HFFc6 (cell line): Measurements from ENCODE around the gene MFSD2B. TPM values are rescaled to one million over a fixed set of nuclear protein-coding genes. Genes with fewer than 3 reads are reported as not detected.

Experiments used
- DNase-seq: peaks from one replicate; pipeline ENCODE4 v3.0.0-alpha.2; 2018
- H3K27ac Mint-ChIP-seq: 2 replicates; pipeline ENCODE4 v1.8.0; 2020; ENCODE audit warnings: mild to moderate bottlenecking, mixed read lengths
- H3K27me3 Mint-ChIP-seq: 2 replicates; pipeline ENCODE4 v1.8.0; 2021; ENCODE audit warnings: mild to moderate bottlenecking, moderate library complexity, mixed read lengths; ENCODE audit not compliant: insufficient read depth
- H3K36me3 Mint-ChIP-seq: 2 replicates; pipeline ENCODE4 v1.8.0; 2021; ENCODE audit warnings: low read depth, mixed read lengths
- H3K4me1 Mint-ChIP-seq: 2 replicates; pipeline ENCODE4 v1.8.0; 2020; ENCODE audit warnings: low read depth, mixed read lengths
- H3K4me3 Mint-ChIP-seq: 2 replicates; pipeline ENCODE4 v1.8.0; 2020; ENCODE audit warnings: mild to moderate bottlenecking, moderate library complexity, mixed read lengths
- H3K9me3 Mint-ChIP-seq: 2 replicates; pipeline ENCODE4 v1.8.0; 2020; ENCODE audit warnings: mild to moderate bottlenecking, mixed read lengths
- CTCF ChIP-seq: fragments of 200-600 bp; sonication (generic); IDR thresholded peaks from 2 replicates; pipeline ENCODE4 v1.5.0; 2021; ENCODE audit warnings: antibody characterized with exemption, mild to moderate bottlenecking
- long read RNA-seq: library from polyadenylated mRNA; unstranded; transcript quantifications from one replicate; pipeline ENCODE4 v2.0.0, GENCODE V29; 2019
- total RNA-seq, 6 experiments: library from RNA; stranded (reverse); fragmentation: NEBNext Ultra II Directional; extraction: Animal tissue kit (Norgen Biotek cat#: 25700); gene quantifications; 2 replicates in 1 of 6; 3 replicates in 5 of 6; pipeline ENCODE4 v1.2.3, GENCODE V29; 2021

MFSD2B gene, protein sequence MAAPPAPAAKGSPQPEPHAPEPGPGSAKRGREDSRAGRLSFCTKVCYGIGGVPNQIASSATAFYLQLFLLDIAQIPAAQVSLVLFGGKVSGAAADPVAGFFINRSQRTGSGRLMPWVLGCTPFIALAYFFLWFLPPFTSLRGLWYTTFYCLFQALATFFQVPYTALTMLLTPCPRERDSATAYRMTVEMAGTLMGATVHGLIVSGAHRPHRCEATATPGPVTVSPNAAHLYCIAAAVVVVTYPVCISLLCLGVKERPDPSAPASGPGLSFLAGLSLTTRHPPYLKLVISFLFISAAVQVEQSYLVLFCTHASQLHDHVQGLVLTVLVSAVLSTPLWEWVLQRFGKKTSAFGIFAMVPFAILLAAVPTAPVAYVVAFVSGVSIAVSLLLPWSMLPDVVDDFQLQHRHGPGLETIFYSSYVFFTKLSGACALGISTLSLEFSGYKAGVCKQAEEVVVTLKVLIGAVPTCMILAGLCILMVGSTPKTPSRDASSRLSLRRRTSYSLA
- total RNA-seq: under 1 TPM; 0.18 to 0.35 (median 0.24) TPM
- long read RNA-seq, partial matches to known transcripts: 0 of 1 reads
- long read RNA-seq, other reads (novel, unspliced or antisense): 1 of 1 reads

DNA sequence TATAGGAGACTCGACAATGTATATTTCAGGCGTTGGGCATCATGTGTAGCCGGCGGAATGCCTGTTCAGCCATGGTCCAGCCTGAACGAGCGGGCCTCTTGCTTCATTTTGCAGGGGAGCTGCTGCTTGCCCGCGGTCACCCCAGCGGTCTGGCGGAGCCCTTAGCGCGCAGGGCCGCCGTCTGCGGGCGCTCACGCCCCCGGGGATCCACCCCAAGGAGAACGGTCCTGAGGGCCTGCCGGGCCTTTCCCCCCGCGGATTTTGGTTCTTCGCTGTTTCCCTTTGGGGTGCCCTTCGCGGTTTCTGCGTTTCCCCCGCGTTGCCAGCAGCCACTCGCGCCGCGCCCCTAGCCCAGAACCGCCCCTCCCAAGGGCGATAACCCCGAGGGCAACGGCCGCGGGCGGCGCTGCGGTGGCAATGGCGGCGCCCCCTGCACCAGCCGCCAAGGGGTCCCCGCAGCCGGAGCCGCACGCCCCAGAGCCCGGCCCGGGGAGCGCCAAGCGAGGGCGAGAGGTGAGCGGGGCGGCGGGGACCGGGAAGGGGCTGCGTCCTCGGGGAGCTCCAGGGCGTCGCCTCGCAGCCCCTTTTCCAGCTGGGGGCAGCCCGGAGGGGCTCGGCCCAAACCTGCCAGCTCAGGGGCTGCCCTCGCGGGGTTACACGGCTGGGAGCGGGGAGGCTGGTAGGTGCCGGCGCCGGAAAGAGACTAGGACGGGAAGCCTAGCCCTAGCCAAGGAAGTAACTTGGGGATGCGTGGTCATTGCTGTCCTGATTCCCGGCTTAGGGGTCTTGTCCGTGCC is at the start of gene MFSD2B:
MFSD2B (plus strand) TSS at position 406 of the 797 bp plus-strand sequence; CDS start at position 418, 12 bp downstream.
- TF ChIP-seq CTCF: no peak
- DNase-seq: no peak
- H3K4me3 Mint-ChIP-seq: peak within 1 kb of the TSS; percentile 34
- H3K27ac Mint-ChIP-seq: no peak within 1 kb of the TSS
- H3K4me1 Mint-ChIP-seq: peaks cover 12% of the 10 kb centered on the region
- H3K36me3 Mint-ChIP-seq: no peaks in the 10 kb centered on the region; the same call in 1 of the 2 replicates
- H3K27me3 Mint-ChIP-seq: peaks cover 4% of the 10 kb centered on the region; the same call in 1 of the 2 replicates
- no peaks in the 10 kb centered on the region for H3K9me3 Mint-ChIP-seq

DNA sequence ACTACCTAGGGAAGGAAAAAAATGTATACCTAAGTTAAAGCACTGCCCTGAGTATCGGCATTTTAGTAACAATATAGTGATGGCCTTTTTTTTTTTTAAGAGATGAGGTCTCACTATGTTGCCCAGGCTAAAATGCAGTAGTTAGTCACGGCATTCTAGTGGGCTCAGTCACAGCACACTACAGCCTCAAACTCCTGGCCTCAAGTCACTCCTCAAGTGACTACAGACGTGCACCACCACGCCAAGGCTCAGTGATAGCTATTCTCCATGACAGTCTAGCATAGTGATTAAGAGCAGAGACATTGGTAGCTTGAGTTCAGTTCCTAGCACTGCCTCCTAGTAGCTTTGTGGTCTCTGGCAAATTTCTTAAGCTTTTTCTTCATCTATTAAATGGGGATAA is 42.0 kb upstream of the MFSD2B start:
- H3K27ac Mint-ChIP-seq: no peak overlapping the region
- no peak overlapping the region for H3K4me3 Mint-ChIP-seq

DNA sequence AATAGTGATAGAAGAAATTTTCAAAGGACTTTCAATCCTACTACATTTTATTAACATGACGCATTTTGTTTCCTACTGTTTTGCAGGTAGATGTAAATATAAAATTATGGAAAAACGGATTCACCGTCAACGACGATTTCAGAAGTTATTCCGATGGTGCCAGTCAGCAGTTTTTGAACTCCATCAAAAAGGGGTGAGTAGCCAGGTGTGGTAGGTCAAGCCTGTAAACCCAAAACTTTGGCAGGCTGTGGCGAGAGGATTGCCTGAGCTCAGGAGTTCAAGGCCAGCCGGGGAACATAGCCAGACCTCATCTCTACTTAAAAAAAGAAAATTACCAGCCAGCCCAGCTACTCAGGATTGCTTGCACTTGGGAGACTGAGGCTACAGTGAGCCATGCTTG is 33.0 kb upstream of the MFSD2B start:
- H3K4me3 Mint-ChIP-seq: no peak overlapping the region
- no peaks in the 10 kb centered on the region for H3K27me3 Mint-ChIP-seq
- TF ChIP-seq CTCF: no peak
- no peak overlapping the region for H3K27ac Mint-ChIP-seq
- H3K9me3 Mint-ChIP-seq: no peaks in the 10 kb centered on the region
- DNase-seq: no peak
- H3K4me1 Mint-ChIP-seq: no peaks in the 10 kb centered on the region
- peaks cover 14% of the 10 kb centered on the region for H3K36me3 Mint-ChIP-seq

More for the DNA sequence above, 42.0 kb upstream of the MFSD2B start:
- Mint-ChIP-seq H3K4me1 (no peaks in the 10 kb centered on the region), H3K27me3 (no peaks in the 10 kb centered on the region), H3K9me3 (no peaks in the 10 kb centered on the region; the same call in 1 of the 2 replicates), H3K36me3 (peaks cover 13% of the 10 kb centered on the region)
- no peak for DNase-seq
- TF ChIP-seq CTCF: no peak

- H3K9me3 Mint-ChIP-seq: no peaks in the 10 kb centered on the region
- peak; percentile 63 for TF ChIP-seq CTCF
- H3K27ac Mint-ChIP-seq: no peak overlapping the region
- H3K36me3 Mint-ChIP-seq: peaks cover 3% of the 10 kb centered on the region; the same call in 1 of the 2 replicates
- no peaks in the 10 kb centered on the region for H3K27me3 Mint-ChIP-seq
- H3K4me3 Mint-ChIP-seq: no peak overlapping the region
- DNase-seq: peak; percentile 21
- H3K4me1 Mint-ChIP-seq: peaks cover 6% of the 10 kb centered on the region
Observed at GRCh38 chr2:23988371-23988770, 21.5 kb upstream of the MFSD2B start.

DNA sequence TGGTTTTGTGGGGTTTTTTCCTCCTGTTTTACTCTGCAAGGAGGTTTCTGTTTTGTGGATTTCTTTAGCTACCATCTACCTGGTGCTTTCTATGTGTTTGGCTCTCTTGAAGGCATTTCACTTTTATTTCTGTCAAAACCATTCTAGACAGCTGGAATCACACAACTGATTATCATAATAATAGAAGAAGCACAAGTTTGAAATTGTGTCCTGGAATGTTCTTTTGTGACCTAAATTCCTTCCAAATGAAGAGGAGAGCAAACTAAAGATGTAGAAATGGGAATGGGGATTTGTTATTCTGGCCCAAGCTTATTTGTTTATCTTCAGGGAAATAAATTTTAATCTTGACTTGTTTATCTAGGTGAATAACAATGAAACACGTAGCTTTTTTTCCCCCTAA is 17.0 kb upstream of the MFSD2B start:
- no peaks in the 10 kb centered on the region for H3K9me3 Mint-ChIP-seq
- TF ChIP-seq CTCF: no peak
- DNase-seq: no peak
- H3K27ac Mint-ChIP-seq: no peak overlapping the region
- peaks cover 16% of the 10 kb centered on the region for H3K4me1 Mint-ChIP-seq
- H3K36me3 Mint-ChIP-seq: peaks cover 3% of the 10 kb centered on the region; the same call in 1 of the 2 replicates
- H3K4me3 Mint-ChIP-seq: no peak overlapping the region
- H3K27me3 Mint-ChIP-seq: no peaks in the 10 kb centered on the region
